NCI-H526 (cell line): ENCODE results near the gene XRCC3.
"Not testable (repeated sequence)": the region's sequence is repeated elsewhere in the genome, so short reads cannot be mapped to it uniquely, and the experiment has no call there.

Experiments
- DNase-seq, 2 experiments: peaks; one replicate each; lab custom pipeline; 2025; lab: John Stamatoyannopoulos, UW

XRCC3 gene

GRCh38 chr14:103663506-103663905 lies 51.7 kb downstream of the XRCC3 start:
- no peak for DNase-seq

DNA sequence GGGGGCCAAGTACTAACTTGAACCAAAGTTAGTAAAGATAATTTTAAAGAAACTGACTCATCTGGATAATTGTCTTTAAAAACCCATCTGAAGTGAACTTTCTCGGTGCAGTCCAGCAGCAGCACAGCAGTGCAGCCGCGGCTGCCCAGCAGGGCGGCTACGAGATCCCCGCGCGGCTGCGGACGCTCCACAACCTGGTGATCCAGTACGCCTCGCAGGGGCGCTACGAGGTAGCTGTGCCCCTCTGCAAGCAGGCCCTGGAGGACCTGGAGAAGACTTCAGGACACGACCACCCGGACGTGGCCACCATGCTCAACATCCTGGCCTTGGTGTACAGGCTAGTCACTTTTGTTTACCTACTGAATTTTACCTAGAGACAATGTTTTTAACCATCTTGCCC lies 52.7 kb downstream of the XRCC3 start:
- DNase-seq: no peak

- DNase-seq: no peak
These were observed 53.2 kb downstream of the XRCC3 start for GRCh38 chr14:103662029-103662428.

DNA sequence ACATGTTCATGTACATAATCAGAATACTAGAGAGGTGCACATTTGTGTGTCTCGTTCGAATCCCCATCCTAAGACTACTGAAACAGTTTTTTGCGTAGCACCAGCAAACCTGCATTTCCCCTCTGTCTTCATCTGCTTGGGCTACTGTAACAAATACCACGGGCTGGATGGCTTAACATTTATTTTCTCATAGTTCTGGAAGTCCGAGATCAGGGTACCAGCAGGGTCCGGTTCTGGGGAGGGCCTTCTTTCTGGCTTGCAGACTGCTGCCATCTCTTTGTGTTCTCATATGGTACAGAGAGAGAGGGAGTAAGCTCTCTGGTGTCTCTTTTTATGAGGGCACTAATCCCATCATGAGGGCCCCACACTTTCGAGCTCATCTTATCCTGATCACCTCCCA lies 55.6 kb downstream of the XRCC3 start:
- DNase-seq: no peak

DNA sequence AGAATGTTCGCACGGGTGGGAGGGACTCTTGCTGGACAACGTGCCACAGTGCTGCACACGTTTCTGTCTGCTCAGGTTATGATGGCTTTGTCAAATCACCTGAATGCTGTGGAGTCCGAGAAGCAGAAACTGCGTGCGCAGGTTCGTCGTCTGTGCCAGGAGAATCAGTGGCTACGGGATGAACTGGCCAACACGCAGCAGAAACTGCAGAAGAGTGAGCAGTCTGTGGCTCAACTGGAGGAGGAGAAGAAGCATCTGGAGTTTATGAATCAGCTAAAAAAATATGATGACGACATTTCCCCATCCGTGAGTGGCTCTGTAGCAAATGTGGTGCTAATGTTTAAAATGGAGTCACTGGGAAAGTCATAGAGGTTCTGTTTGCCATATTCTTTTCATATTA lies 57.8 kb downstream of the XRCC3 start:
- no peak for DNase-seq

GRCh38 chr14:103656756-103657133 lies 58.5 kb downstream of the XRCC3 start:
- no peak for DNase-seq

DNA sequence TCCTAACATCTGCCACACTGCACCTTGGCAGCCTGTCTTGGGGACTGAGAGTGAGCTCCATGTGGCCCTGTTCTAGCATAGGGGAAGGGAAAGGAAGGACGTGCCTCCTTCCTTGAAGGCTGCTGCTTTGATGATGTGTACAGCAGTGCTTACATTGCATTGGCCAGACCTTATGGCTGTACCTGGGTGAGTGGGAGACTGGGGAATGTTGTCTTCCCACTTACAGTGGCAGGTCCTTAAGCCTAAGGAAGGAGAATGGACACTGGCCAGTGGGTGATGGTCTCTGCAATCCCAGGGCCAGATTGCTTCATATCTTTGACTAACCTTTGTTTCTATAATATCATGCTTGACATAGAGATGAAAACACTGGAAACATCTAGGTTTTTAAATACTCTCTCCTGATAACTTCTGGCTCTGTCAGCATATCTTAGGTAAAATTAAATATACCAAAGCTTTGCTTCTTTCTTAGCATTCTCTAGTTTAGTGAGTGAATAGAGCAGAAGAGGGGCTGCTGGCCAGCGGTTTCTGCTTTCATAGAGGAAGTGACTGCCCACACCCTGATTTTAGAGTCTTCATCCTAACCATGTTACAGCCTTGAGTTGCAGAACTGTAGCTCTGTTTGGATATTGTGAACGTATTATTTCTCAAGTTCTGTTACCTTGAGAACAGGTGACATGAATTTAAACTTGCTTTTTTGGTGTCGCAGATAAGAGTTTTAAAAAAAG lies 59.1 kb downstream of the XRCC3 start:
- no peak for DNase-seq

DNA sequence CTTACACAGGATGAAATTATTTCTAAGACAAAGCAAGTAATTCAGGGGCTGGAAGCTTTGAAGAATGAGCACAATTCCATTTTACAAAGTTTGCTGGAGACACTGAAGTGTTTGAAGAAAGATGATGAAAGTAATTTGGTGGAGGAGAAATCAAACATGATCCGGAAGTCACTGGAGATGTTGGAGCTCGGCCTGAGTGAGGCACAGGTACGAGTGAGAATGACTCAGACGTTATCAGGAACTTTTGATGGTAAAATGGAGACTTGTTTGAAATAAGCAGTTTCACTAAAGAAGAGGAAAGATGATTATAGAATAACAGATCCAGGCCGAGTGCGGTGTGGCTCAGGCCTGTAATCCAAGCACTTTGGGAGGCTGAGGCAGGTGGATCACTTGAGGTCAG lies 60.6 kb downstream of the XRCC3 start:
- DNase-seq: no peak

DNA sequence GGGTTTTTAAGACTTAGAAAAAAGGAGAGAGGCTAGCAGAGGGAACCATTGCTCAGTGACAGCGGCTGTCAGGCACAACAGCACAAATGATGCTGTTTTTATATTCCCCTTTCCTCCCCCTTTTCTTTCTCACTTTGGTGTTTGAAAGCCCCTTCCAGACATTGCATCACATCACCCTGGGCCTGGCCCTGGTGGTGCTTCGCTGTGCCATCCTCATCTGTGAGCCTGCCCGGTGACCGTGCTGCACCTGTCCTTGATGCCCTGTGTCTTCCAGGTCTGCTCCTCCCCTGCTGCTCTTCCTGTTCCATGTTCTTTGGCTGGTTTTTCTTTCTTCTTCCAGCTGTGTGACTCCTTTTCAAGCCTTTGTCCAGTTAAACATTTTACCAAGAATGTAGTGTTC lies 61.4 kb downstream of the XRCC3 start:
- DNase-seq: no peak

- not testable (repeated sequence) for DNase-seq
These were observed 61.9 kb downstream of the XRCC3 start for GRCh38 chr14:103653336-103653735.

DNA sequence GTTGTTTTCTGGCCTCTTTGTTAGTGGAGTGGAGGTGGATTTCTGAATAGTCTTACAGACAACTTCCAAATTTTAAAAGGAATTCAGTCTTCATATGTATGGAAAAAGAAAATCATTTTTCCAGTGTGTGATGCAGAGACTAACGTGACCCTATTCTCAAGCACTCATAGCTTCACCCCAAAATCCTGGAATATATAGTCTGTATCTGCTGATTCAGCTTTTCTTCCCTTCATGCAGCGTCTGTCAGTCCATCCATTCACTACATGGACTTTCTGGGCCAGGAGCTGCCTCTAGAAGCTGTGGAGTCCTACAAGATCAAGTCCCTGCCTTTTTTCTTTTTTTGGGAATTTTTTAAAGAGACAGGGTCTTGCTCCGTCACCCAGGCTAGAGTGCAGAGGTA lies 62.4 kb downstream of the XRCC3 start:
- DNase-seq: no peak

DNA sequence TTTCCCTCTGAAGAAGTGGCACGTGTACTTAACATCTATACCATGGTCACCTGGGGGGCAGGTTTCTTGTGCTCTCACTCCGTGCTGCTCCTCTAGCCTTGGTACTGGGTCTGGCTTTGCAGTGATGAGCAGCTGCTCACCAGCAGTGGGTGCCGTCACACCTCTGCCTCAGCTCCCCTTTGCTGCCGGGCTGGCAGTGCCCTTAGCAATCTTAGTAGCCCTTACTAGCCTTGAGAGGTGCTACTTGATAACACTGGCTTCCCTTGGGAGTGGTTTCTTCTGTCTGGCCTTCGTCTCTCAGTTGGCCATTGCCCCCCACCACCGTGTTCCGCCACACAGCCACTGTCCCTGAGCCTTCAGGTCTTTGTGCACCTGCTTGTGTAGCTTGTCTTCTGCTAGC lies 63.7 kb downstream of the XRCC3 start:
- no peak for DNase-seq

DNA sequence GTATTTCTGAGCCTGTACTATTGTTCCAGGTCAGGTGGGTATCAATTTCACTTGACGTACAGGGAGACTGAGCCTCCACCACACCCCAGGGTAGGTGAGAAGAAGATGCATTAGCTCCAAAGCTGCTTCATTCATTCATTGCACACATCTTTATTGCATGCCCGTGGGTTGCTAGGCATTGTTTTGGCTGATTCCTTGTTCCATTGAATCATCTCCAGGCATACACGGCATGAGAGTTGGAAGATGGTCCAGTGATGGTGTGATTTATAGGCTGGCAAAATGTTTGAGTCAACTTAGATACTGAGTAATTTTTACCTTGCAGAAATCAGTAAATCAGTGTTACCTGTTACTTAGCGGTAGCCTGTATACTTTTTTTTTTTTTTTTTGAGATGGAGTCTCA lies 65.0 kb downstream of the XRCC3 start:
- DNase-seq: no peak

DNA sequence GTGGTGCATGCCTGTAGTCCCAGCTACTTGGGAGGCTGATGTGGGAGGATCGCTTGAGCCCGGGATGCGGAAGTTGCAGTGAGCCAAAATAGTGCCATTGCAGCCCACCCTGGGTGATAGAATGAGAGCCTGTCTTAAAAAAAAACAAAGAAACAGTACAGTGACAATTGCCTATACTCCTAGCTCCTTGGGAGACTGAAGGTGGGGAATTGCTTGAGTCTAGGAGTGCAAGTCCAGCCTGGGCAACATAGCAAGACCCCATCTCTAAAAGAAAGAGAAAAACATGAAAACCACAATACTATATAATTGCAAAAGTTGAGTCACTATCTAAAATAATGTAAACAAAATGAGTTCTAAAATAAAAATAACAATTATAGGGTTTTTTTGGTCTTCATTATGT lies 66.2 kb downstream of the XRCC3 start:
- DNase-seq: no peak
